OCI-LY1 (cell line): ENCODE results near the gene SYCE3.

Experiments used
- H2AFZ ChIP-seq: fragments of 200-600 bp; sonication (generic), shearing (Covaris generic); 2 replicates; pipeline ENCODE4 v1.6.0; 2014; ENCODE audit warnings: antibody characterized with exemption, mild to moderate bottlenecking, low read length
- H3F3A ChIP-seq: fragments of 200-600 bp; sonication (generic), shearing (Covaris generic); 2 replicates; pipeline ENCODE4 v1.6.0; 2014; ENCODE audit warnings: mild to moderate bottlenecking, antibody characterized with exemption, low read length, moderate library complexity; ENCODE audit not compliant: insufficient read depth
- H3K27ac ChIP-seq: fragments of 200-600 bp; sonication (generic); 2 replicates; pipeline ENCODE4 v1.5.1; 2014; ENCODE audit warnings: low read length, mixed run types, mild to moderate bottlenecking, low read depth; ENCODE audit not compliant: poor library complexity, severe bottlenecking
- H3K27me3 ChIP-seq: fragments of 200-600 bp; sonication (generic); 2 replicates; pipeline ENCODE4 v1.6.0; 2014; ENCODE audit warnings: antibody characterized with exemption, mild to moderate bottlenecking, low read length, moderate library complexity; ENCODE audit not compliant: insufficient read depth
- H3K36me3 ChIP-seq: fragments of 200-600 bp; sonication (generic); 2 replicates; pipeline ENCODE4 v1.6.1; 2014; ENCODE audit warnings: mild to moderate bottlenecking, antibody characterized with exemption, low read length, moderate library complexity, mixed read lengths; ENCODE audit not compliant: insufficient read depth
- H3K4me1 ChIP-seq: fragments of 200-600 bp; sonication (generic); 2 replicates; pipeline ENCODE4 v1.5.1; 2014; ENCODE audit warnings: mild to moderate bottlenecking, low read length, moderate library complexity; ENCODE audit not compliant: insufficient read depth, severe bottlenecking
- H3K4me2 ChIP-seq: fragments of 200-600 bp; sonication (generic), shearing (Covaris generic); 2 replicates; pipeline ENCODE4 v1.6.1; 2014; ENCODE audit warnings: low read length
- H3K4me3 ChIP-seq: fragments of 200-600 bp; sonication (generic); 2 replicates; pipeline ENCODE4 v1.5.1; 2014; ENCODE audit warnings: low read length, low read depth, mild to moderate bottlenecking, mixed read lengths; ENCODE audit not compliant: poor library complexity, severe bottlenecking
- H3K79me2 ChIP-seq: fragments of 200-600 bp; shearing (Covaris generic); 2 replicates; pipeline ENCODE4 v1.6.1; 2016; ENCODE audit warnings: mixed run types, low read length, mixed read lengths; ENCODE audit not compliant: insufficient read depth
- H3K9ac ChIP-seq: fragments of 200-600 bp; sonication (generic), shearing (Covaris generic); 2 replicates; pipeline ENCODE4 v1.6.1; 2014; ENCODE audit warnings: mild to moderate bottlenecking, low read length, mixed read lengths
- H3K9me2 ChIP-seq: fragments of 200-600 bp; sonication (generic), shearing (Covaris generic); 2 replicates; pipeline ENCODE4 v1.6.1; 2014; ENCODE audit warnings: low read depth, mild to moderate bottlenecking, low read length, mixed read lengths
- H3K9me3 ChIP-seq: fragments of 200-600 bp; shearing (Covaris generic); 2 replicates; pipeline ENCODE4 v1.6.1; 2014; ENCODE audit warnings: low read length, mixed read lengths
- H4K20me1 ChIP-seq: fragments of 200-600 bp; sonication (generic), shearing (Covaris generic); 2 replicates; pipeline ENCODE4 v1.6.0; 2016; ENCODE audit warnings: mild to moderate bottlenecking, low read length; ENCODE audit not compliant: insufficient read depth
- CTCF ChIP-seq: fragments of 200-600 bp; sonication (generic), shearing (Covaris generic); IDR thresholded peaks from 2 replicates; pipeline ENCODE4 v1.5.1; 2017; ENCODE audit warnings: mild to moderate bottlenecking, antibody characterized with exemption, low read length, moderate library complexity, mixed read lengths
- EZH2 ChIP-seq: fragments of 200-600 bp; sonication (generic), shearing (Covaris generic); IDR thresholded peaks from 2 replicates; pipeline ENCODE4 v1.8.0; 2017; ENCODE audit warnings: borderline replicate concordance, mixed run types, mild to moderate bottlenecking, antibody characterized with exemption, low read length, moderate library complexity, mixed read lengths

The SYCE3 gene

GRCh38 chr22:50522806-50523438 is 39.8 kb downstream of the SYCE3 start:
- Histone ChIP-seq H3K4me2 (no peak overlapping the region), H3K9me3 (no peaks in the 10 kb centered on the region), H3K9ac (no peak overlapping the region), H3K27me3 (no peaks in the 10 kb centered on the region), H2AFZ (no peak overlapping the region), H3K4me3 (no peak overlapping the region), H3K27ac (no peak overlapping the region), H3K4me1 (peaks cover 29% of the 10 kb centered on the region), H3F3A (no peaks in the 10 kb centered on the region), H3K79me2 (no peaks in the 10 kb centered on the region), H3K9me2 (no peaks in the 10 kb centered on the region), H4K20me1 (no peaks in the 10 kb centered on the region), H3K36me3 (peaks cover 67% of the 10 kb centered on the region)
- TF ChIP-seq EZH2 (no peak), CTCF (no peak)

GRCh38 chr22:50522208-50522805 is 40.4 kb downstream of the SYCE3 start:
- no peaks in the 10 kb centered on the region for H3K79me2 ChIP-seq
- H3K27ac ChIP-seq, result no peak overlapping the region

GRCh38 chr22:50521710-50522109 is 41.0 kb downstream of the SYCE3 start:
- Histone ChIP-seq H3K27me3 (no peaks in the 10 kb centered on the region), H3F3A (no peaks in the 10 kb centered on the region), H3K4me1 (peaks cover 21% of the 10 kb centered on the region), H3K9me3 (no peaks in the 10 kb centered on the region), H4K20me1 (no peaks in the 10 kb centered on the region), H3K9me2 (no peaks in the 10 kb centered on the region), H3K4me3 (no peak overlapping the region), H3K79me2 (no peaks in the 10 kb centered on the region), H2AFZ (no peak overlapping the region), H3K4me2 (no peak overlapping the region), H3K36me3 (peaks cover 79% of the 10 kb centered on the region), H3K27ac (no peak overlapping the region), H3K9ac (no peak overlapping the region)
- TF ChIP-seq EZH2 (no peak), CTCF (no peak)

More at GRCh38 chr22:50522208-50522805, 40.4 kb downstream of the SYCE3 start:
- H3K9ac ChIP-seq, result no peak overlapping the region
- no peak overlapping the region for H3K4me2 ChIP-seq
- no peak overlapping the region for H3K4me3 ChIP-seq
- H3K36me3 ChIP-seq, result peaks cover 73% of the 10 kb centered on the region
- no peaks in the 10 kb centered on the region for H3K27me3 ChIP-seq
- no peaks in the 10 kb centered on the region for H3F3A ChIP-seq
- H2AFZ ChIP-seq, result no peak overlapping the region
- no peaks in the 10 kb centered on the region for H3K9me2 ChIP-seq
- no peaks in the 10 kb centered on the region for H4K20me1 ChIP-seq
- H3K4me1 ChIP-seq, result peaks cover 26% of the 10 kb centered on the region
- no peaks in the 10 kb centered on the region for H3K9me3 ChIP-seq
- no peak for TF ChIP-seq EZH2
- TF ChIP-seq CTCF, result no peak
